ENCODE data around the gene GNAZ.
"Not testable (repeated sequence)": the region's sequence is repeated elsewhere in the genome, so short reads cannot be mapped to it uniquely, and the experiment has no call there.

GNAZ gene

DNA sequence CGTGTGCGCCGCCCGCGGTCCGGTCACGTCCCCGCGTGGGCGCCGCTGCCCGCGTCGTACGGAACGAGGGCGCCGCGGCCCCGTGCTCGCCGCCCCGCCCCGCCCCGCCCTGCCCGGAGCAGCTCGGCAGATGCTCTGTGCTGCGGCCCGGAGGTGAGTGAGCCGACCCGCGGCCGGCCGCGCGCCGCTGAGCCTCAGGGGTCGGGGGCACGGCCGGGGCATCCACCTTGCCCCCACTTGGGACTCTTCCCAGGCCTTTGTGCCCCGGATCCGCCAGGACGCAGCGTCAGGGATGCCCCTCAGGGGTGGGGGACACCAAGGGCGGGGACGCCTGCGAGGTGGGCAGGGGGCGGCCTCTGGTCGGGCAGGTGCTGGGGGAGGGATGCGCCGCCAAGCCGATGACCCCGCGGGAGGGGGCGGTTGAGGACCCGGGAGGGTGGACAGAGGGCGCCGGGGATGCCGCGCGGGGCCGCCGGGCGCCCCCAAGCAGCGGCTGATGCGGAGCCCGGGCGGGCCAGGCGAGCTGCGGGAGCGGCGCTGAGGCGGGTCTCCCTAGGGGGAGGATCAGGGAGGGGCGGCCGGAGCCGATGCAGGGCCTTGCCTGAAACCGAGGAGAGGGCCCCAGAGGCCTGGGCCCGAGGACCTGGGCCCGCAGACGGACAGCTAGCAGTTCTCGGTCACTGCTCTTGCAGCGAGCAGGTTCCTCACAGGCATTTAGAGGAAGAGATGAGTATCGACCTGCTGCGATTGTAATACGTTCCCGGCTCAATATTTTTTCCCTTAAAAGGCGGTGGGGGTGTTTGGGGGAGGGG is at the start of gene GNAZ:
GNAZ (plus strand) TSS at position 102 of the 812 bp plus-strand sequence. CDS start 25,177 bp downstream, outside the sequence.
- DNase-seq, result peak in 2 of 3 donors; percentile 9 to 17

DNA sequence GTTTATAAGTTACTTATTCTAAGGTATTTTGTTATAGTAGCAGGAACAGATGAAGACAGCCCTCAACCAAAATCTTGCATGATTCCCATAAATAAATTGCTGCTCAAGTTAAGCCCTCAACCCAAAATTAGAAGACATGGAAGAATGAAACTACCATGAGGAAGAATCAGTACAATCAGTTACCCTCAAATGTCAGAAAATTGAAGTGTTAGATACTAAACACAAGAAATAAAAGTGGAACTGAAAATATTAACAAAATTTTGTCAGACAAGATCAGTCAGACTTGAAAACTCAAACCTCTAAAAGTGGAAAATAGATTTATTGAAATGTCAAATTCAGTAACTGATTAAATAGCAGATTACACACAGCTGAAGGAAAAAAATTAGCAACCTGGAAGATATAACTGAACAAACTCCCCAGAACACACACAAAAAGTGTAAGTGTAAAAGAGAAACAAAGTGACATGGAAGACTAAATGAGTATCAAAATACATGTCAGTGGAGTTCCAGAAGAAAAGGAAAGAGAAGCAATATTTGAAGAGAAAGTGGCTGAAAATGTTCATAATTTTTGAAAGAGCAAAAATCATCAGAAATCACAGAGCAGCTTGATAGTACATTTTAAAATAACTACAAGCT is 49.5 kb upstream of the GNAZ start:
- DNase-seq, result no peak

DNA sequence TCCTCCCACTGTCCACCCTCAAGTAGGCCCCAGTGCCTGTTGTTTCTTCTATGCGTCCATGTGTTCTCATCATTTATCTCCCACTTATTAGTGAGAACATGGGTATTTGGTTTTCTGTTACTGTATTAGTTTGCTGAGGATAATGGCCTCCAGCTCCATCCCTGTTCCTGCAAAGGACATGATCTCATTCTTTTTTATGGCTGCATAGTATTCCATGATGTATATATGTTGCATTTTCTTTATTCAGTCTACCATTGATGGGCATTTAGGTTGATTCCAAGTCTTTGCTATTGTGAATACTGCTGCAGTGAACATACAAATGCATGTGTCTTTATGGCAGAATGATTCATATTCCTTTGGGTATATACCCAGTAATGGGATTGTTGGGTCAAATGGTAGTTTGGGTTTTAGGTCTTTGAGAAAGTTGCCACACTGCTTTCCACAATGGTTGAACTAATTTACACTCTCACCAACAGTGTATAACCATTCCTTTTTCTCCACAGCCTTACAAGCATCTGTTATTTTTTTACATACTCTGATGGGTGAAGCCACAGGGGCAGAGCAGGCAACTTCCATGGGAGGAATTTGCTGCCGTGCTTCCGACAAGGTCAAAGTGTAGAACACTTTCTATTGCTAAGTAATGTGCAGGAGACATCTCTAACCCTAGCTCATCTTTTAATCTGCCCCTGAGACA is 48.5 kb upstream of the GNAZ start:
- not testable (repeated sequence) for DNase-seq

DNA sequence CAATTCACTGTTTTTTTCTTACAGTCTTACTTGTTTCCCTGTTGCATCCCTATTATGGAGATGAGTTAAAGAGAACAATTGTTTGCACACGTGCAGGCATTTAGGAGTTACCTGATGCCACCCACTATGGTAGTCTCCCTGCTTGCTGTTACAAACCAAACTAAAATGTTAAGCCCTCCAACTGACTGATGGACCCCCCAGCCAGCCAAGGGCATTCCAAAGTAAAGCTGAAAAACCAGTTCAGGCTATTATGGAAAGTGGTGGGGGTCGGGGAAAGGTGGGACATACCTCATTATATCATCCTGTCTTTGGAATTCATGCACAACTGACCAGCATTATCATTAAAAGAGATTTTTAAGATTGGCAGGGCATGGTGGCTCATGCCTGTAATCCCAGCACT is 47.0 kb upstream of the GNAZ start:
- no peak for DNase-seq

DNA sequence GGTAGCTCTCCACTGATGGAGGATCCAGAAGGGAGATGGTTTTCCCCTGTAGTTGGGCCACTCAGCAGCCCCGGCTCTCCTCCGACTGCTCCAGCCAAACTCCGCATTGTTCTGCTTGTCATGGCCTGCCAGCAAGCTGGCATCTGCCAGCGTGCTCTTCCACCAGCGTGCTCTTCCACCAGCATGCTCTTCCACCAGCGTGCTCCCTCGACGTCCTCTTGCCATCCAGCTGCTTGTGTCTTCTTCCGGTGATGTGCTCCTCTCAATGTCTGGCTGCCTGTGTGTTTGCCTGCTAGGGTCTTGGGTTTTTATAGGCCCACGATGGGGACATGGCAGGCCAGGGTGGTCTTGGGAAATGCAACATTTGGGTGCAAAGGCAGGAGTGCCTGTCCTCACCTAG is 43.5 kb upstream of the GNAZ start:
- no peak for DNase-seq

DNA sequence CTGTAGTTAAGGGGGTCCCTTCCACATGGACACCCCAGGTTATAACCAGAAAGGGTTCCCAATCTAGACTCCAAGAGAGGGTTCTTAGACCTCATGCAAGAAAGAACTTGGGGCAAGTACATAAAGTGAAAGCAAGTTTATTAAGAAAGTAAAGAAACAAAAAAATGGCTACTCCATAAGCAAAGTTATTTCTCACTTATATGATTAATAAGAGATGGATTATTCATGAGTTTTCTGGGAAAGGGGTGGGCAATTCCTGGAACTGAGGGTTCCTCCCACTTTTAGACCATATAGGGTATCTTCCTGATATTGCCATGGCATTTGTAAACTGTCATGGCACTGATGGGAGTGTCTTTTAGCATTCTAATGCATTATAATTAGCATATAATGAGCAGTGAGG is 42.5 kb upstream of the GNAZ start:
- not testable (repeated sequence) for DNase-seq

DNA sequence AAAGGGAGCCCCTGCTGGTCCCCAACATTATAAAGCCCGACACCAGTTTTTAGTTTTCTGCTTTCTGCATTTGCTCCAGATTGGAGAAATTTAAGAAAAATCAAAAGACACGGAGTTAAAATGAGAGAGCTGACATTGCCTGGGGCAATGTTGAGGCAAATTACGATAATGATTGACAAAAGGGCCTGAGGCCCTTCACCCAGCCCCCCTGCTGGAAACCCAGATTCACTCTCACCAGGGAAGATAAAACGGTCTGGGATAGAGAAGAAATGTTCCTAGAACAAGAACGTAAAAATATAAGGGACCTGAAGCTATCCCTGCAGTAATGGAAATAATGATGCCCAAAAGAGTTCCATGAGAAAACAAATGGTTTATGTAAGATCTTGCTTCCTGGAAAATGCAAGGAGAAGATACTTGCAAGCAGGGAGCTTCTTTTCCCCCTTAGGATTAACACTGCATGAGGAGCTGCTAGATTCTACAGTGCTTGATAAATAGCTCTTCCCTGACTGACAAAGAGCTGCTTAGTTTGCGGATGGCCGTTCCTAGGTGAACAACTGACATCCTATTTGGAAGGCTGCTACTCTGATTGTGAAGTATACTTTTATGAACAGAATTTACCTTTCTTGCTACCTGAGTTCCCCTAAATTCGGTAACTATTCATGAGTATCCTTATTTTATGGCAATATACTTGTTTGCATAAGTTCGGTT is 40.6 kb upstream of the GNAZ start:
- no peak for DNase-seq

DNA sequence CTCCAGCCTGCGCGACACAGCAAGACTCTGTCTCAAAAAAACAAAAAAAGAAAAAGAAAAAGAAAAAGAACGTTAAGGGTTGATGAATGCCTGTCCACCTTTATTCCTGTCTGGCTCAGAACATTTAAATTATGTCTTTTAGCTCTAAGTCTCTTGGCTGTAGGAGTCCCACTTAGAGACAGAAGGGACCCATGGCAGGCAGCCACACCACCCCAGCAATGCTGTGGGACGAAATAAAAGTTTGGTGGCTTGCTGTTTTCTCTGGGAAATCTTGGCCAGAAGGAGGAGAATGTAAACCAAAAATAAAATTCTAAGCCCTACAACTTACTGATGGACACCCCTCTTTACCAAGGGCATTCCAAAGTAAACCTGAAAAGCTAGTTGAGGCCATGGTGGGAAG is 38.9 kb upstream of the GNAZ start:
- DNase-seq, result no peak

DNA sequence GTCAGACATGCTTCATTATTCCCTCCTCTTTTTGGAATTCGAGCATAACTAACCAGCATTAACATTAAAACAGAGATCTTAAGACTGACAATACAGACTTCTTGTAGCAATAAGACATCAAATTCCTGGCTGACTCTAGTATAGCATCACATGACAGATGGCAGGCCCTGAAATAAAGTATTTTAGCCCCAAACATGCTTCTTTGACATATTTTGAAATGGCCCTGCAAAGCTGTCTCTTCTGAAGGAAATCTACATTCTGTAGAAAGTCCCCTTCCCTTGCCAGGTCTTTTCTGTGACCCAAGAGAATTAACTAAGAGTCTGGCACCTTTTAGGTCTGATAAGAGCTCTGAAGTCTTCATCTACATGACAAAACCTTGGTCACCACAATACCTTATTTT is 38.5 kb upstream of the GNAZ start:
- DNase-seq, result no peak

DNA sequence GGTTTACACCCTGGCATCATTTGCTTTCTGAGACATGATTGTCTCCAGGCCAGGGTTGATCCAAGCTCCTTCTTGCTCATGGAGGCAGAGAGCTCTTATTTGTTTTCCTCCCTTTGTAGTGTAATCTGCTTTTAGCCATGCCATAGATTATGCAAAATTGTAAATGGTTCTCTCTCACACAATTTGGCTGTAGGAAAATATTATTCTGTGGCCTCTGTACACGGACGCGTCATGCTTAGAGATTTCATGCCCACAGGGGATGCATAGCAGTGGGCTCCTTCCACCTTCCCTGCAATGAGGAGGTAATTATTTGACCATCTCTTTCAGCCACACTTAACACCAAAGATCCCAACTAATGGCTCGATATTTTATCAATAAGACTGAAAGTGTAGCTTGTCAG is 37.7 kb upstream of the GNAZ start:
- DNase-seq, result no peak

DNA sequence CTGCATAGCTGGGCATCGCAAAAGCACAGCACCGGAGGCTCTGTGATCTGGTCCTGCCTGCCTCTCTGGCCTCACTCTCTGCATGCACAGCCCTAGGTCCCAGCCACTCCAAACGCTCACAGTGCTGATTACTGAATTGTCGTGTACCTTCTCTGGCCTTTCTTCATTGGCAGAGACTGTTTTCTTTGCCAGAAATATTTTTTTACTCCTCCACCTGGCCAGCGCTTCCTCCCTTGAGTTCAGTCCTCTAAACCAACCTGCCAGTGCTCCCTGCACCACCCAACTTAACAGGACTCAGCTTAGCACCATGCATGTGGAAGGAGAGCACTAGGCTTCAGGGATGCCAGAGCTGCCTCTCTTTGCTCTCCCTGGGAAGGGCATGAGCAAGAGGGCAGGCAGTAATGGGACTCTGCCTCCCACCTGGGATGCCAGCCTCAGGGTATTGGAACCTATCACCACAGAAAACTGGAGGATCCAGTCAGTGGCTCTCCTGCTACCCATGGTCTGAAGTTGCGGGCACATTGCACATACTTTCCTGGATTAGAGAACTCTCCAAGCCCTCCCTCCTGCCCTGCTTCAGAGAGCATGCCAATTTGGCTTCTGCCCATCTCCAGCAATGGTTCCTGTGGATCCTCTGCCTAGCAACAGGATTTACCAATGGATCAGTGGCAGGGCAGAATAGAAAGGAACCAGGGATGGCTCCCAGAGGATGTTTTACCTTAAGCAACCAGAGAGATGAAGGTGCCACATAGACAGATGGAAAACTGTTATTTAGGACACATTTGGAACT is 37.0 kb upstream of the GNAZ start:
- DNase-seq, result no peak

DNA sequence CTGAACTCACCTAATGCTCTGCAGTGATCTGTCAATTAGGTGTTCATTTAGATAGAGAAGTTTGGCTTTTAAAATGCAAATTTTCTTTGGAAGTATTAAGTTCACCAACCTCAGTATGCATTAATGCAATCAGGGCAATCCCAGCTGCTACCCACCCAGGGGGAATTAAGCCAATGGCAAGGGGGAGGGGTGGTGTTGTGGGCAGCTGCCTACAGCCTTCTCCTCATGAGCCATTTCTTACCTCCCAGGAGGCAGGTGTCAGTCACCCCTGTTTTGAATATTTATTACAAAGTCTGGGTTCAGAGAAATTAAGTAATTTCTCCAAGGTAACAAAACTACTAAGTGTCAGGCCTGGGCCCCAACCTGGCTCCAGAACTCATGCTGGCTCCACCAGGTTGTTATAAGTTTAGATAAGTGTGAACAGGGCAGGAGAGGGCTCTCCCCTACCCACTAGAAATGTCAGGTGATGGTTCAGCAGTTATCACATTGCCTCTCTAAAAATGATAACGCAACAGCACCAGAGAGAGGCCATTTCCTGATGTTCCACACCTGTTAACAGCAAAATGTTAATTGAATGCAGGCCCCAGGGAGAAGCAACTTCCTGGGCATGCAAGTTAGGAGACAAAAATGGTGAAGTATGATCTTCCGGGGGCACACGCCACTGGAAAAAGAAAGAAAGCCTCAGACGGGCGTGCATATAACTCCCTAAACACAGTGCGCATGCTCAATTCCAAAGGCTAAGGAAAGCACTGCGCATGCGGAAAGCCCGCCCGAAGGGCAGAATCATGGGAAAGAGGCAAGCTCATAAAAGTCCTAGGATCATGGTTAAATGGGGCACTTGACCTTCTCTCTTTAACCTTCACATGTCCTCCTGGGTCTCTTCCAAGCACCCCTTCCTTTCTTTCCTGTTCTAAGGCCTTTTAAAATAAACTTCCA is 35.4 kb upstream of the GNAZ start:
- no peak for DNase-seq

DNA sequence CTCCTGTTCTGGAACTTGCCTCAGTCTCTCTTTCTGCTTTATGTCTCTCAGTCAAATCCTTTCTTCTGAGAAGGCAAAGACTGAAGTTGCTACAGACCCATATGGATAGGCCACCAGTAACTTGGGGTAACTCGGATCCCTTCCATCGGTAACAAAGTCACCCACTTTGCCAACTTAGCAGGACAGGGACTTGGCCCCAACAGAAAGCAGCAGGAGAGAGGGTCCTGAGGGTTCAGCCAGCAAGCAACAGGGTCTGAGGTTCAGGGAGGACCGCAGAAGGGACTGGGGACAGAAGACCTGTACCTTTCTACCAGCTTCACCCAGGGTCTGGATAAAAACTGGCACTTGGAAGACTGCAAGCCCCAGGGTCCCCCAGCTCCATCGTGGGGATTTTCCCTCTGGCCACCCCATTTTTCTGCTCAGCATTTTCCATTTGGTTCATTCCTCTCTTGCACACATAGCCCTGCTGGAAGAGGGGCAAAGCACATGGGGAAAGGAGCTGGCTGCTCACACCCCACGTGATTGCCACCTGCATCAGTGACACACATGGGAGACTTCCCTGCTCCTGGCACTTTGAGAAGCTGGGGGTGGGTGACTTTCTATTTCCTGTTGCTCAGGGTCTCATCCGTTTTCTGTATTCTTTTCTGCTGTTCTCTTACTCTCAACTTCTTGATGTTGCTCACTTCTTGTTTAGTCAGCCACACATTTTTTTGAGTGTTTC is 34.6 kb upstream of the GNAZ start:
- DNase-seq, result no peak

DNA sequence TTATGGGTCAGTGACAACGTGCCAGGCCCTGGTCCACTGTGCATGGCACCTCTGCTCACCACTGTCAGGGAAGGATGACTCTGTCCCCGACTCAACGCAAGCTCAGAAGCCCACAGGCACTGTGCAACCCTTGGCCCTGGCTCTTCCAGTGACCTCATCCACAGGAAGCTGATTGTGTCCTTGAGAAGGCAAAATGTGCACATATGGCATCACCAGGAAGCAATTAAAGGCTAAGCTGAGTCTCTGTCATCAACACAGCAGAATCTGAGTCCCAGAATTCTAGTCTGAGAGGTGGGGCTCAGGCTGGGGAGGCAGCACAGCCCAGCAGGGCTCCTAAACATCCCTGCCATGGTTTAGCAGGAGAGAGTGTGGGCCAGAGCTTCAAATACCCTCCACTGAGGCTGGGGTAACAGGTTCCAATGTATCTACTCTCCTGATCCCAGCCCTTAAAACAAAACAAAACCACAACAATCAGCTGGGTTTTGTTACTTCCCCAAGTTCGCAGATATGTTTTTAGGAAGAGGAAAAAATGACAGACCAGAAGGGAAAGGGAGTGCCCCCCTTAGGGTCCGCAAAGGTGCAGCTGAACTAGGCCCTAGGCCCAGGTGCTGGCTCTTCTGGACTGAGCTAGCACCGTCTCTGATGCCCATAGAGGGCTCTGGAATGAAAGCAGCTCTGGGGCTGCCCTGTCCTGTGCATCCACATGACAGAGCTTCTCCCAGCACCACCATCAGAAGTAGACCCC is 33.5 kb upstream of the GNAZ start:
- peak; percentile 45 to 61 (median 56) for DNase-seq

DNA sequence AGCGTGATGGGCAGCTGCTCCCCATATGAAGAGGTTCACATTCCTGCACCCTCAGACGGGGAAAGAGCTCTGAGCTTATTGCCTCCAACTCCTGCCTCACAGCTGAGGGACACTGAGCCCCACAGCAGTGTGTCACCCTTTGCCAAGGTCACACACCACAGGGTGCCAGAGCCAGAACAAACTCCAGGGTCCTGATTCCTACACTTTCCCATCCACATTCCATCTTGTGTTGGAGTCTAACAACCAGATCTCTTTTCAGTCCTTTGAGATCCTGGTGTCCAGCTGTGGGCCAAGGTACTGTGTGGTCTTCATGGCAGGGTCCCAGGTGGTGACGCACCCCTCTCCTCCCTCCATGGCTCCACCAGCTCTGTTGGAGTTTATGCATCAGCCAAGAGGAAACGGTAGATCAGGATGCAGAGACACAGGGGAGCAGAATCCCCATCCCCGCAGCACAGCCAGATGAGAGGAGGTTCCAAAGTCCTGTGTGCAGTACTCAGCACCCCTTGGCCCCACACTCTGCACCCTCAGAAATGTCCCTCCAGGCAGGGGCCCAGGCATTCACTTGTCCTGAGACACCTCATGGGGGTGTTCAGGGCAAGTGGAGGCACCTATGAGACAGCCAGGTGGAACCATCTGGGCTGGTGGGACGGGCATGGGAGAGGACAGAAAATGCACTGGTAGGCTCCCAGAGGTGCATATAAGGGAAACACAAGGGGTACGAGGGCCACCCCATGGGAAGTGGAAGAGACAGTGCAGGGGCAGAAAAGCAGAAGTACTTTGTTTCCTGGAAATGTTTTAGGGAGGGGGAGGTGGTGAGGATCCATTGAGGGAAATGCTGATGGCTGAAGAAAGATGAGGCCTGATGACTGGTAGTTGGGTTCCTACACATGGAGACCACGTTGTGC is 32.6 kb upstream of the GNAZ start:
- DNase-seq, result peak in 1 of 3 donors; percentile 7

DNA sequence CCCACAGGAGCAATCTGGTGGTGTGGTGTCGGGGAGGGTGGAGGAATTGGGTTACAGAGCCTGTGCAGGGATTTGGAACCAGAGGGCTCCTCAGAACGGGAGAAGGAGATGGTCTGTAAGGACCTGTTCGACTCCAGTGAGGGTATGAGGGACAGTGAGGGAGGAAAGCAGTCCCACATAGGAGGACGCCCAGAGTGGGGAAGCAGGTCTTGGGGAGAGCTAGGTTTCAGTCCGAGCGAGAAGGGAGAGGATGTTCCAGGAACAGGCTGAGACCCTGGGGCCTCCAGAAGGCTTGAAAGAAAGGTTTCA is 32.0 kb upstream of the GNAZ start:
- no peak for DNase-seq

DNA sequence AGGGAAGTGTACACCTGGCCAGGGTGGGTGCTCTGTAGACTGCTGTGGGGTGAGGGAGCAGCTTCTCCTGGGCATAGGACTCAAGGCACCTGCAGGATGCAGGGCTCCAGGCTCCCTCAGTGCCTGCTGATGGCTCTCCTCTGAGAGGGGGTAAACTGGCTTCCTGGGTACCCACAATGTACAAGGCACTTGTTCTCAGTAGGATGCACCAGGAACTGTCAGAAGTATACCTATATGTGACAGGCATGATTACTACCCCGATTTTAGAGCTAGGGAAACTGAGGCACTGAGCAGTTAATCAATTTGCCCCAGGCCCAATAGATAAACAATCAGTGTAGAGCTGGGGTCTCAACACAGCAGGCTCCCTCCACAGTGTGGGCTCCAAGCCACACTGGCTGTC is 31.4 kb upstream of the GNAZ start:
- no peak for DNase-seq

DNA sequence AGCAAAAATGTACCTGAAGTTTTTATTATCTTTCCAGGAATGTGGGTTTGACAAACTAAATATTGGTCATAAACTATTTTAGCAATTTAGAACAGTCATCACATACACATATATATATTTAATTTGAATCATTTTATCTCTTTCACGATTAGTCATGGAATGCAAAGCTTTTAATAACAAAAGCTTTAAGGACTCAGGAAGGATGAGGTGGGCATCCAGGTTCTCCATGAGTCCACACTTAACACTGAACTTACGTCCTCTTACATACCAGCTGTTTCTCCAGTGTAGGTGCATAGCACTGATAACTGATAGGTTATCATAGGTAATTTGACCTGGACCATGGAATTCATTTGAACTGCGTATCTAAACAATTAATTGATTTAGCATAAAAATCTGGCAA is 28.1 kb upstream of the GNAZ start:
- no peak for DNase-seq

DNA sequence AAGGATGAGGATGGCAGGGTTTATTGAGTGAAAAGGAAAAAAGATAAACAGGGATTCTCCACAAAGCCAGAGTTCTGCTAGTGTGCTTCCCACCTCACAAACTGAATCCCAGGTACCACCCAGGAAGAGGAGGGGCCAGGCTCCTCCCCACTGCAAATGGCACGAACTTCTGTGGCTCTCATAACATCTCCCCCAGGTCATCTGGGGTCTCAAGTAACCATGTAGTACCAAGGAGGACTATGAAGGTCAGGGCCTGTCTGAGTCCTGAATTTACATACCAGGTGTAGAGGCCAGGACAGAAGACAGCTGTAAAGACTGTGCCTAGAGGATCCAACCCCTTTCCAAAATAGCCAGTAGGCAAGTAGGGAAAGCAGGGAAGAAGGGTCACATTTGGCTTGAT is 25.7 kb upstream of the GNAZ start:
- DNase-seq, result no peak

All from suppressor macrophage treated with lipopolysaccharide for 1 hour (primary cell).